ENCODE data around the gene ICAM2.

- TF ChIP-seq CTCF (IDR thresholded peaks at IDR 0.05) (no peak), EP300 (IDR thresholded peaks at IDR 0.05) (no peak), POLR2A (IDR thresholded peaks at IDR 0.05) (no peak), POLR2AphosphoS5 (IDR thresholded peaks at IDR 0.05) (no peak)
Observed at GRCh38 chr17:64039106-64039400, 18.6 kb upstream of the ICAM2 start.
